ENCODE measurements around the gene SLX4IP.

Gene SLX4IP

DNA sequence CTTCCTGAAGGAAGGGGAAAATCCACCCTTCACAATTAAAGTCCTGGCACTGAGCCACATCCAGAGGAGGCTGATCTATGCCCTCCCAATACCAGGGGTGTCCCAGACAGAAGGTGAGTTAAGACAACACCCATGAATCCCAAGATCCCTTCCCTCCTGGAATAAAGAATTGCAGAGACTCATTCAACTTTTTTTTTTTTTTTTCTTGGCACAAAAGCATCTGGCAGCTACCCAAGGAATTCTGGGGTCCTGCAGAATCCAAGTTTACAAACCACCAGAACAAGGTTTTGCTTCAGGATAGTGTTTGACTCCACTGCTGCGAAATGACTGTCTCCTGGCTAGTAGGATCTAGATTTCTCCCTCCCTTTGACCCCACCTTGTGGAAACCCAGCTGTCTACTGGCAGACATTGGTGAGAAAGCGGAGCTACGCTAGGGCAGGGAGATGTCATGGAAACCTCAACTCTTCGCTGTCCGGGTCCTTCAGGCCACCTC lies 201.3 kb downstream of the SLX4IP start:
- Histone ChIP-seq H3K27me3 (ENCODE audit: insufficient read depth, low read length) (no peaks in the 10 kb centered on the region), H3K9me3 (ENCODE audit: insufficient read depth, low read depth, low read length) (no peaks in the 10 kb centered on the region), H3K9ac (ENCODE audit: low read depth, low read length) (no peak overlapping the region), H3K36me3 (ENCODE audit: insufficient read depth, low read depth, low read length) (peaks cover 36% of the 10 kb centered on the region), H3K4me3 (ENCODE audit: low read length) (no peak overlapping the region), H3K4me1 (ENCODE audit: insufficient read depth, low read length) (peaks cover 58% of the 10 kb centered on the region), H3K27ac (ENCODE audit: low read length) (no peak overlapping the region)

GRCh38 chr20:10637031-10637559 lies 202.0 kb downstream of the SLX4IP start:
- Histone ChIP-seq H3K27me3 (ENCODE audit: insufficient read depth, low read length) (no peaks in the 10 kb centered on the region), H3K9me3 (ENCODE audit: insufficient read depth, low read depth, low read length) (no peaks in the 10 kb centered on the region), H3K4me1 (ENCODE audit: insufficient read depth, low read length) (peaks cover 53% of the 10 kb centered on the region), H3K4me3 (ENCODE audit: low read length) (peak overlapping the region; percentile 36; the same call in 1 of the 2 replicates), H3K27ac (ENCODE audit: low read length) (no peak overlapping the region), H3K9ac (ENCODE audit: low read depth, low read length) (no peak overlapping the region; the same call in 1 of the 2 replicates), H3K36me3 (ENCODE audit: insufficient read depth, low read depth, low read length) (peaks cover 43% of the 10 kb centered on the region)

DNA sequence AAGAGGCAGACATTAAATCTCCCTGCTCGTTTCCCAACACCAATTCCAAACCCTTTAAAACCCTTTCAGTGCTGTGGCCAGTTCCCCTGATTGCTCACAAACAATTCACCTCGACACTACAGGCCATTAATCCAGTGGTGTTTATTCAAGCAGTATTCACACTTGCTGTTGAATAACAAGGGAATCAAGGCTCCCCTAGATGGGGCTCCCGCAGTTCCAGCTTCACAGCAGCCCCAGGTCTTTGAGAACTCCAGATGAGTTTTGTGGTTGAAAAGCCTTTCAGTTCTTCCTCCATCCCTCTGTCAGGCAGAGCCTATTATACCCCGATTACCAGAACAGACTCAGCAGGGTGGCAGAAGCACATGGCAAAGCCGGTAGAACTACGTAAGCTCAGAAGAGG lies 202.5 kb downstream of the SLX4IP start:
- Histone ChIP-seq H3K27me3 (ENCODE audit: insufficient read depth, low read length) (no peaks in the 10 kb centered on the region), H3K4me1 (ENCODE audit: insufficient read depth, low read length) (peaks cover 48% of the 10 kb centered on the region), H3K9me3 (ENCODE audit: insufficient read depth, low read depth, low read length) (no peaks in the 10 kb centered on the region), H3K27ac (ENCODE audit: low read length) (no peak overlapping the region), H3K9ac (ENCODE audit: low read depth, low read length) (no peak overlapping the region; the same call in 1 of the 2 replicates), H3K4me3 (ENCODE audit: low read length) (peak overlapping the region; percentile 36; the same call in 1 of the 2 replicates), H3K36me3 (ENCODE audit: insufficient read depth, low read depth, low read length) (peaks cover 48% of the 10 kb centered on the region)

DNA sequence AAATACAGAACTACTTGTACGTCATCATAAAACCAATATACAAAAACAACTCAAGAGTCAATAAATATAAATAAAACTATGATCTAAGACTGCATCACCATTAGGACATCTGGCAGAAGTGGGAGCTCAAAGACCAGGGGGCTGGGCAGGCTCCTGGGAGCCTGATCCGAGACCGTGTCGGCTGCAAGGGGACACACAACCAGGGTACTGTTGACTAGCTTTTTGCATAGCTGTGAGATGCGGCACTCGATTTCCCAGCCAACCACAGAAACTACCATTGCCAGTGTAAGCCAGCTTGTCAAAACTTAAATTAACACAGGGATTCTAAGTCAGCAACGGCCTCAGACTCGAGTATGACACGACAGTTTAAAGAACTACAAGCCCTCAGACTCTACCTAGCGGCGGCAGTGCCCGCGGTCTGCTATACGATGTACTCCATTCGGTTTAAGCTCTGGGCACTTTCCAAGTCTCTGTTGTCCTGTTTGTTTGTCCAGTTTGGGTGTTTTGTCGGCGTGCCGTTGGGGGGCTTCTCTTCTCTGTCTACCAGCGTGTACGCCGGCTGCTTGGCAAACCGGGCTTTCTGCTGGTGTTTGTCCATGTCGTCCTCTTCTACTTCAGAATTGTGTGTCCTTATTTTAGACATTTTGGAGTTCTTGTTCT lies 204.1 kb downstream of the SLX4IP start:
- H3K27me3 ChIP-seq (ENCODE audit: insufficient read depth, low read length) = no peaks in the 10 kb centered on the region
- no peaks in the 10 kb centered on the region for H3K9me3 ChIP-seq (ENCODE audit: insufficient read depth, low read depth, low read length)
- peaks cover 32% of the 10 kb centered on the region for H3K4me1 ChIP-seq (ENCODE audit: insufficient read depth, low read length)
- H3K27ac ChIP-seq (ENCODE audit: low read length) = no peak overlapping the region
- H3K9ac ChIP-seq (ENCODE audit: low read depth, low read length) = no peak overlapping the region
- H3K36me3 ChIP-seq (ENCODE audit: insufficient read depth, low read depth, low read length) = peaks cover 64% of the 10 kb centered on the region
- no peak overlapping the region for H3K4me3 ChIP-seq (ENCODE audit: low read length)

GRCh38 chr20:10639737-10640556 lies 204.8 kb downstream of the SLX4IP start:
- Histone ChIP-seq H3K9me3 (ENCODE audit: insufficient read depth, low read depth, low read length) (no peaks in the 10 kb centered on the region), H3K27me3 (ENCODE audit: insufficient read depth, low read length) (no peaks in the 10 kb centered on the region), H3K4me1 (ENCODE audit: insufficient read depth, low read length) (peaks cover 27% of the 10 kb centered on the region), H3K27ac (ENCODE audit: low read length) (no peak overlapping the region), H3K9ac (ENCODE audit: low read depth, low read length) (no peak overlapping the region), H3K36me3 (ENCODE audit: insufficient read depth, low read depth, low read length) (peaks cover 72% of the 10 kb centered on the region), H3K4me3 (ENCODE audit: low read length) (no peak overlapping the region)

DNA sequence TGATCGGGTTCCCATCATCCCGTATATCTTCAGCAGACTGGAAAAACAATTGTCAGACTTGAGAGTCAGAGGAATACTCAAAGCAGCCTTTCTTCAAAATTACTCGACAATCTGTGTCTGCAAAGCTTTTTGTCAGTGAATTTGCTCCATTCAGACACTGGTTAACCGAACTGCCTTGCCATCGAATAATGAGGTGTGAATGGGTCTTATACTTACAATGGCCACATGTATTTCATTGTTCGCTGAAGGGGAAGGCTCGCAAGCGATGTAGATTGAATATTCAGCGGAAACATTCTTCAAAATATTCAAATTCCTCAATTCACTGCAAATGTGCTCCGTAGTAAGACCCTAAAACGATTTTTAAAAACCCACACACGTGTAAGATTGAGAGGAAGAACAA lies 205.8 kb downstream of the SLX4IP start:
- no peaks in the 10 kb centered on the region for H3K27me3 ChIP-seq (ENCODE audit: insufficient read depth, low read length)
- no peak overlapping the region for H3K9ac ChIP-seq (ENCODE audit: low read depth, low read length)
- H3K27ac ChIP-seq (ENCODE audit: low read length) = no peak overlapping the region
- H3K36me3 ChIP-seq (ENCODE audit: insufficient read depth, low read depth, low read length) = peaks cover 81% of the 10 kb centered on the region
- H3K9me3 ChIP-seq (ENCODE audit: insufficient read depth, low read depth, low read length) = no peaks in the 10 kb centered on the region
- no peak overlapping the region for H3K4me3 ChIP-seq (ENCODE audit: low read length)
- H3K4me1 ChIP-seq (ENCODE audit: insufficient read depth, low read length) = peaks cover 27% of the 10 kb centered on the region

- H3K36me3 ChIP-seq (ENCODE audit: insufficient read depth, low read depth, low read length) = peaks cover 87% of the 10 kb centered on the region
These were observed 206.4 kb downstream of the SLX4IP start for GRCh38 chr20:10641467-10641866.

GRCh38 chr20:10641893-10642292 lies 206.8 kb downstream of the SLX4IP start:
- Histone ChIP-seq H3K36me3 (ENCODE audit: insufficient read depth, low read depth, low read length) (peaks cover 89% of the 10 kb centered on the region), H3K9ac (ENCODE audit: low read depth, low read length) (no peak overlapping the region), H3K27me3 (ENCODE audit: insufficient read depth, low read length) (no peaks in the 10 kb centered on the region), H3K27ac (ENCODE audit: low read length) (no peak overlapping the region), H3K4me1 (ENCODE audit: insufficient read depth, low read length) (peaks cover 19% of the 10 kb centered on the region), H3K9me3 (ENCODE audit: insufficient read depth, low read depth, low read length) (no peaks in the 10 kb centered on the region), H3K4me3 (ENCODE audit: low read length) (no peak overlapping the region)

More at GRCh38 chr20:10641467-10641866, 206.4 kb downstream of the SLX4IP start:
- H3K4me1 ChIP-seq (ENCODE audit: insufficient read depth, low read length) = peaks cover 24% of the 10 kb centered on the region
- no peak overlapping the region for H3K27ac ChIP-seq (ENCODE audit: low read length)
- no peaks in the 10 kb centered on the region for H3K9me3 ChIP-seq (ENCODE audit: insufficient read depth, low read depth, low read length)
- H3K27me3 ChIP-seq (ENCODE audit: insufficient read depth, low read length) = no peaks in the 10 kb centered on the region
- no peak overlapping the region for H3K4me3 ChIP-seq (ENCODE audit: low read length)
- H3K9ac ChIP-seq (ENCODE audit: low read depth, low read length) = no peak overlapping the region

DNA sequence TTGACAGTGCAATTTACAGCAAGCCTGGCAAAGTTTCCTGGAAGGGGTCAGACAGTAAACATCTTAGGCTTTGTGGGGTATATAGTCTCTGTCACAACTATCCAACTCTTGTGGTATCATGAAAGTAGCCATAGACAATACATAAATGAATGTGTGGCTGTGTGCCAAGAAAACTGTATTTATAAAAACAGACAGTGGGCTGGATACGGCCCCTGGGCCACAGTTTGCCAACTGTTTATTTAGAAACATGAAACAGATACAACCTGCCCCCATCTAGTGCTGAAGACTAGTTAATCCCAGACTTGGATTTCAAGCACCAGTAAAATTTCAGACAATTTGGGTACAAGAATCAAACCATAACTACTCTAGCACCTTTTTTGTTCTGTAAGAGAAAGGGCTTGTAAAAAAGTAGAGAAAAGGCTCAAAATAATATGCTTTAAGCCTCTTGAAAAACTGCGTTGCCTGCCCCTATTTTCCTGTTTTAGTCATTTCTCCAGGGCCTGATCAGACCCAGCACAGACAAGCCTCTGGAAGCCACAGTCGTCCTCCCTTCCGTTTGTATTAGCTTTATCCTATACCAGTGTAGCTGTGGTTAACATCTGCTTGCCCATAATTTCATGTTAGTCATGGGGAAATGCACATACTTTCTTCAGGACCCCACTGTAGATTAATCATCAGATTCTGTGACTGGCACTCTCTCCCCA lies 207.9 kb downstream of the SLX4IP start:
- Histone ChIP-seq H3K27ac (ENCODE audit: low read length) (no peak overlapping the region), H3K9me3 (ENCODE audit: insufficient read depth, low read depth, low read length) (no peaks in the 10 kb centered on the region), H3K36me3 (ENCODE audit: insufficient read depth, low read depth, low read length) (peaks cover 99% of the 10 kb centered on the region)

DNA sequence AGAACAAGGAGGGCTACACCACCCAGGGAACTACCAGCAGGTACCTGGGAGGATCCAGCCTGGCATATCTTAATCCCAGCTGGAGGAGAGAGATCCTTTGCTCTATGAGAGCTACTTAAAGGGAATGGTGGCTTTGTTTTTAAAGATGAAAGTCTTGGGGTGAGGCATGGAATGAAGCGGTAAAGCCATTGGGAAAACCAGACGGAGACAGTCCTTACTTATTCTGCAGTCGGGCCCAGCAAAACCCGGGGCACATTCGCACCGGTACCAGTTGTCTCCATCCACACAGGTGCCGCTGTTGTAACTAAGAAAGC lies 208.4 kb downstream of the SLX4IP start:
- H3K36me3 ChIP-seq (ENCODE audit: insufficient read depth, low read depth, low read length) = peaks cover 99% of the 10 kb centered on the region
- no peaks in the 10 kb centered on the region for H3K9me3 ChIP-seq (ENCODE audit: insufficient read depth, low read depth, low read length)
- H3K27me3 ChIP-seq (ENCODE audit: insufficient read depth, low read length) = no peaks in the 10 kb centered on the region
- H3K27ac ChIP-seq (ENCODE audit: low read length) = no peak overlapping the region
- peaks cover 12% of the 10 kb centered on the region for H3K4me1 ChIP-seq (ENCODE audit: insufficient read depth, low read length)
- H3K4me3 ChIP-seq (ENCODE audit: low read length) = no peak overlapping the region
- no peak overlapping the region for H3K9ac ChIP-seq (ENCODE audit: low read depth, low read length)

More for the DNA sequence above, 207.9 kb downstream of the SLX4IP start:
- peaks cover 13% of the 10 kb centered on the region for H3K4me1 ChIP-seq (ENCODE audit: insufficient read depth, low read length)
- H3K4me3 ChIP-seq (ENCODE audit: low read length) = no peak overlapping the region
- no peak overlapping the region for H3K9ac ChIP-seq (ENCODE audit: low read depth, low read length)
- H3K27me3 ChIP-seq (ENCODE audit: insufficient read depth, low read length) = no peaks in the 10 kb centered on the region

DNA sequence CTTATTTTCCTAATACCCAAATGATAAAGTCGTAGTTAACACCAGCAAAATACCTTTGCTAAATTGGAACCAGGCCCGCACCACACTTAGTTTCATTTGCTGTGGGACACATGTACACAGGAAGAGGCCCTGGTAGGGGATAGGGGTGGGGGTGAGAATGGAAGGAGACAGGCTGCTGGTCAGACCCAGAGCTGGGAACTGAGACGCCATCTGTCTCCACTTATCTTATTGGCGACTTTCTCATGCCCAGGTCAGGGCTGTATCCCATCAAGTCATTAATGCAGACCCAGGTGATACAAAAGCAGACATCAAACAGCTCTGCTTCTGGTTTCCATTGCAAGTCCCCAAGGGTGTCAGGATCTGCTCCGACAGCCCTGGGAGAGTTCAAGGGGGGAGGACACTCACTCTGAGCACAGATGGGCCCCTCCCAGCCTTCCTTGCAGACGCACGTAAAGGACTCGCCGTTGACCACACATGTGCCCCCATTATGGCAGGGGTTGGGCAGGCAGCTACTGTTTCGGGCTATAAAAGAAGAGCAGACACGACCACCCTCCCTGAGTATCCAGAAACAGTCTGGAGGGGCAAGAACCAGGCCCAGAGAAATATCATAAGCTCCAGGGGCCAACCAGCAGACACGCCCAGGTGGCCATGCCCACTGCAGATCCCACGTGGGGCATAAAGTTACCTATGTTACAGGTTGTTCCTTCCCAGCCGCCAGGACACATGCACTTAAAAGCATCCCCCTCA lies 209.5 kb downstream of the SLX4IP start:
- peaks cover 100% of the 10 kb centered on the region for H3K36me3 ChIP-seq (ENCODE audit: insufficient read depth, low read depth, low read length)

More for the DNA sequence above, 209.5 kb downstream of the SLX4IP start:
- peaks cover 16% of the 10 kb centered on the region for H3K4me1 ChIP-seq (ENCODE audit: insufficient read depth, low read length)
- H3K9me3 ChIP-seq (ENCODE audit: insufficient read depth, low read depth, low read length) = no peaks in the 10 kb centered on the region
- H3K4me3 ChIP-seq (ENCODE audit: low read length) = no peak overlapping the region
- H3K9ac ChIP-seq (ENCODE audit: low read depth, low read length) = no peak overlapping the region
- H3K27me3 ChIP-seq (ENCODE audit: insufficient read depth, low read length) = no peaks in the 10 kb centered on the region
- H3K27ac ChIP-seq (ENCODE audit: low read length) = no peak overlapping the region

All from iPS-20b (cell line).